Tongue (tissue), 2 donors: Measurements from ENCODE around the gene ZRANB1. TPM values are rescaled to one million over a fixed set of nuclear protein-coding genes. Genes with fewer than 3 reads are reported as not detected.
"Not testable (repeated sequence)": the region's sequence is repeated elsewhere in the genome, so short reads cannot be mapped to it uniquely, and the experiment has no call there.

ENCODE experiments used
- DNase-seq: peaks from one replicate; pipeline ENCODE4 v3.0.0-alpha.2; 2015
- total RNA-seq: library from RNA; depleted of rRNA; stranded (reverse); fragments of >200 nt; gene quantifications from one replicate; pipeline ENCODE4 v1.2.3, GENCODE V29; 2014

Gene ZRANB1
- total RNA-seq, 1 donor from 2014 or later = 33.1 TPM

- DNase-seq = no peak
Measured at GRCh38 chr10:124966008-124966407, 24.1 kb downstream of the ZRANB1 start.

- DNase-seq = no peak
Measured at GRCh38 chr10:124967255-124967654, 25.3 kb downstream of the ZRANB1 start.

- no peak for DNase-seq
Measured at GRCh38 chr10:124971276-124971675, 29.4 kb downstream of the ZRANB1 start.

GRCh38 chr10:124972637-124973036 lies 30.7 kb downstream of the ZRANB1 start:
- no peak for DNase-seq

- DNase-seq = no peak
Measured at GRCh38 chr10:124974131-124974530, 32.2 kb downstream of the ZRANB1 start.

- DNase-seq = no peak
Measured at GRCh38 chr10:124975977-124976514, 34.1 kb downstream of the ZRANB1 start.

GRCh38 chr10:124977161-124977560 lies 35.2 kb downstream of the ZRANB1 start:
- DNase-seq = no peak

- DNase-seq = no peak
Measured at GRCh38 chr10:124977648-124978375, 35.9 kb downstream of the ZRANB1 start.

GRCh38 chr10:124978376-124978725 lies 36.4 kb downstream of the ZRANB1 start:
- no peak for DNase-seq

GRCh38 chr10:124983321-124983720 lies 41.4 kb downstream of the ZRANB1 start:
- no peak for DNase-seq

GRCh38 chr10:124984376-124984775 lies 42.5 kb downstream of the ZRANB1 start:
- DNase-seq = no peak

GRCh38 chr10:124985162-124985561 lies 43.2 kb downstream of the ZRANB1 start:
- no peak for DNase-seq

GRCh38 chr10:124987788-124988187 lies 45.9 kb downstream of the ZRANB1 start:
- no peak for DNase-seq

- not testable (repeated sequence) for DNase-seq
Measured at GRCh38 chr10:124988753-124989152, 46.8 kb downstream of the ZRANB1 start.

- no peak for DNase-seq
Measured at GRCh38 chr10:124989526-124989925, 47.6 kb downstream of the ZRANB1 start.

- no peak for DNase-seq
Measured at GRCh38 chr10:124990671-124991625, 49.0 kb downstream of the ZRANB1 start.

- DNase-seq = no peak
Measured at GRCh38 chr10:124991835-124992234, 49.9 kb downstream of the ZRANB1 start.

- DNase-seq = peak; percentile 80
Measured at GRCh38 chr10:124992462-124993344, 50.8 kb downstream of the ZRANB1 start.

GRCh38 chr10:124993345-124993708 lies 51.4 kb downstream of the ZRANB1 start:
- no peak for DNase-seq

- no peak for DNase-seq
Measured at GRCh38 chr10:124993736-124994451, 52.0 kb downstream of the ZRANB1 start.
